ENCODE results near the gene MRPS5.

DNA sequence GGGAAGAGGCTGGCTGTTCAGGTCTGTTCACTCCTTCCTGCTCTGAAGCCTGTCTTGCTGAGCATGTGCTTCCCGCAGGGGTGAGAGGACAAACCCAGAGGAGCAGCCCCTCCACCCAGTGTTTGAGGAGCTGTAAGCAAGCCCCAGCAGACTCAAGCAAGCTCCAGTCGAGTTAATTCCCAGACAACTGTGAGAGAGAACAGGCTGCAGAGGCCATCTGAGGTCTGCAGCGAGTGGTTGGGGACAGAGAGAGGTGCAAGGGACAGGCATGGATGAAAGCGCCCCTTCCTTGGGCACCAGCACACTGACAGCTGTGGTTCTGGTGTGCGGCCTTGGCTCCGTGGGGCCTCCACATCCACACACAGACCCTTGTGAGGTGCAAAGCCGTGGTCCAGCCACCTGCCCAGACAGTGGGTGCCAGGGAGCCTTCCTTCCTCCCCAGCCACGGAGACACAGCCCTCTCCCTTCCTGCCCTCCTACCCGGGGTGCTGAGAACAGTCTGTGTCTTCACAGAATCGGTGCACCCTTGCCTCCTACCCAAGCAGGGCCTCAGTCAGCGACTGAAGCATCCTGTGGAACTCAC lies 59.9 kb downstream of the MRPS5 start:
- TF ChIP-seq EZH2 (IDR thresholded peaks at IDR 0.05) (no peak), POLR2AphosphoS5 (IDR thresholded peaks at IDR 0.05; ENCODE audit: borderline replicate concordance, low read depth, low read length) (no peak), FOXP2 (optimal IDR thresholded peaks at IDR 0.05; ENCODE audit: control extremely low read depth, extremely low read length, insufficient read depth) (no peak)
